Gastroesophageal sphincter (tissue), 3 donors: ENCODE results near the gene USP14.

Source experiments
- POLR2AphosphoS5 ChIP-seq: sonication (generic); formaldehyde crosslinking; IDR thresholded peaks from one replicate; pipeline ENCODE4 v1.6.1; 2017; ENCODE audit warnings: antibody characterized with exemption
- TF ChIP-seq, protein P1 (sequence below), 4 experiments: fragments of 200-600 bp in 2 of 4; fragments of 450-650 bp in 2 of 4; sonication (generic) in 1 of 4; IDR thresholded peaks; one replicate each; pipeline ENCODE4 v1.5.1; 2017 to 2019; ENCODE audit warnings: antibody characterized with exemption in 4 of 4, mild to moderate bottlenecking in 2 of 4, moderate library complexity in 2 of 4

- TF ChIP-seq, protein P1, sequence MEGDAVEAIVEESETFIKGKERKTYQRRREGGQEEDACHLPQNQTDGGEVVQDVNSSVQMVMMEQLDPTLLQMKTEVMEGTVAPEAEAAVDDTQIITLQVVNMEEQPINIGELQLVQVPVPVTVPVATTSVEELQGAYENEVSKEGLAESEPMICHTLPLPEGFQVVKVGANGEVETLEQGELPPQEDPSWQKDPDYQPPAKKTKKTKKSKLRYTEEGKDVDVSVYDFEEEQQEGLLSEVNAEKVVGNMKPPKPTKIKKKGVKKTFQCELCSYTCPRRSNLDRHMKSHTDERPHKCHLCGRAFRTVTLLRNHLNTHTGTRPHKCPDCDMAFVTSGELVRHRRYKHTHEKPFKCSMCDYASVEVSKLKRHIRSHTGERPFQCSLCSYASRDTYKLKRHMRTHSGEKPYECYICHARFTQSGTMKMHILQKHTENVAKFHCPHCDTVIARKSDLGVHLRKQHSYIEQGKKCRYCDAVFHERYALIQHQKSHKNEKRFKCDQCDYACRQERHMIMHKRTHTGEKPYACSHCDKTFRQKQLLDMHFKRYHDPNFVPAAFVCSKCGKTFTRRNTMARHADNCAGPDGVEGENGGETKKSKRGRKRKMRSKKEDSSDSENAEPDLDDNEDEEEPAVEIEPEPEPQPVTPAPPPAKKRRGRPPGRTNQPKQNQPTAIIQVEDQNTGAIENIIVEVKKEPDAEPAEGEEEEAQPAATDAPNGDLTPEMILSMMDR (IDR thresholded peaks at IDR 0.05) = no peak
- no peak for TF ChIP-seq POLR2AphosphoS5
Observed at GRCh38 chr18:231563-231962, 73.2 kb downstream of the USP14 start.
